ENCODE results near the gene GABRA4.

GABRA4 gene

GRCh38 chr4:47010347-47010911 is 17.0 kb upstream of the GABRA4 start (continued):
- TF ChIP-seq TSHZ2 (CRISPR knock-in tag; IDR thresholded peaks at IDR 0.05) (no peak), TOX (CRISPR knock-in tag; IDR thresholded peaks at IDR 0.05; ENCODE audit: borderline replicate concordance) (no peak), ZNF70 (CRISPR knock-in tag; IDR thresholded peaks at IDR 0.05) (no peak), CREB5 (CRISPR knock-in tag; IDR thresholded peaks at IDR 0.05; ENCODE audit: low read depth) (no peak), ZC3H10 (CRISPR knock-in tag; IDR thresholded peaks at IDR 0.05) (no peak), ZFP3 (CRISPR knock-in tag; IDR thresholded peaks at IDR 0.05) (no peak), CSDC2 (CRISPR knock-in tag; IDR thresholded peaks at IDR 0.05) (no peak)
- TF ChIP-seq, protein P1, sequence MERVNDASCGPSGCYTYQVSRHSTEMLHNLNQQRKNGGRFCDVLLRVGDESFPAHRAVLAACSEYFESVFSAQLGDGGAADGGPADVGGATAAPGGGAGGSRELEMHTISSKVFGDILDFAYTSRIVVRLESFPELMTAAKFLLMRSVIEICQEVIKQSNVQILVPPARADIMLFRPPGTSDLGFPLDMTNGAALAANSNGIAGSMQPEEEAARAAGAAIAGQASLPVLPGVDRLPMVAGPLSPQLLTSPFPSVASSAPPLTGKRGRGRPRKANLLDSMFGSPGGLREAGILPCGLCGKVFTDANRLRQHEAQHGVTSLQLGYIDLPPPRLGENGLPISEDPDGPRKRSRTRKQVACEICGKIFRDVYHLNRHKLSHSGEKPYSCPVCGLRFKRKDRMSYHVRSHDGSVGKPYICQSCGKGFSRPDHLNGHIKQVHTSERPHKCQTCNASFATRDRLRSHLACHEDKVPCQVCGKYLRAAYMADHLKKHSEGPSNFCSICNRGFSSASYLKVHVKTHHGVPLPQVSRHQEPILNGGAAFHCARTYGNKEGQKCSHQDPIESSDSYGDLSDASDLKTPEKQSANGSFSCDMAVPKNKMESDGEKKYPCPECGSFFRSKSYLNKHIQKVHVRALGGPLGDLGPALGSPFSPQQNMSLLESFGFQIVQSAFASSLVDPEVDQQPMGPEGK (CRISPR knock-in tag; IDR thresholded peaks at IDR 0.05; ENCODE audit: borderline replicate concordance): no peak

GRCh38 chr4:47002580-47002979 is 9.2 kb upstream of the GABRA4 start:
- ATAC-seq: 0 out of 3 replicates have a peak, but pooled peaks have one; percentile 45

More at GRCh38 chr4:47002580-47002979, 9.2 kb upstream of the GABRA4 start:
- no peak for TF ChIP-seq ZNF70 (CRISPR knock-in tag; IDR thresholded peaks at IDR 0.05)
- TF ChIP-seq, protein P2, sequence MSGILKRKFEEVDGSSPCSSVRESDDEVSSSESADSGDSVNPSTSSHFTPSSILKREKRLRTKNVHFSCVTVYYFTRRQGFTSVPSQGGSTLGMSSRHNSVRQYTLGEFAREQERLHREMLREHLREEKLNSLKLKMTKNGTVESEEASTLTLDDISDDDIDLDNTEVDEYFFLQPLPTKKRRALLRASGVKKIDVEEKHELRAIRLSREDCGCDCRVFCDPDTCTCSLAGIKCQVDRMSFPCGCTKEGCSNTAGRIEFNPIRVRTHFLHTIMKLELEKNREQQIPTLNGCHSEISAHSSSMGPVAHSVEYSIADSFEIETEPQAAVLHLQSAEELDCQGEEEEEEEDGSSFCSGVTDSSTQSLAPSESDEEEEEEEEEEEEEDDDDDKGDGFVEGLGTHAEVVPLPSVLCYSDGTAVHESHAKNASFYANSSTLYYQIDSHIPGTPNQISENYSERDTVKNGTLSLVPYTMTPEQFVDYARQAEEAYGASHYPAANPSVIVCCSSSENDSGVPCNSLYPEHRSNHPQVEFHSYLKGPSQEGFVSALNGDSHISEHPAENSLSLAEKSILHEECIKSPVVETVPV (CRISPR knock-in tag; IDR thresholded peaks at IDR 0.05): no peak
- TF ChIP-seq ZFP3 (CRISPR knock-in tag; IDR thresholded peaks at IDR 0.05): no peak
- TF ChIP-seq BACH2 (CRISPR knock-in tag; IDR thresholded peaks at IDR 0.05; ENCODE audit: borderline replicate concordance): no peak
- TF ChIP-seq ZNF565 (CRISPR knock-in tag; conservative IDR thresholded peaks at IDR 0.05; ENCODE audit: low read depth): no peak
- TF ChIP-seq ZC3H10 (CRISPR knock-in tag; IDR thresholded peaks at IDR 0.05): no peak
- TF ChIP-seq ISL1 (CRISPR knock-in tag; IDR thresholded peaks at IDR 0.05): no peak
- TF ChIP-seq GLIS3 (CRISPR knock-in tag; IDR thresholded peaks at IDR 0.05): no peak
- TF ChIP-seq CSDC2 (CRISPR knock-in tag; IDR thresholded peaks at IDR 0.05): no peak
- no peak for TF ChIP-seq ESRRG (CRISPR knock-in tag; IDR thresholded peaks at IDR 0.05)
- TF ChIP-seq TOX (CRISPR knock-in tag; IDR thresholded peaks at IDR 0.05; ENCODE audit: borderline replicate concordance): no peak
- no peak for TF ChIP-seq POU6F1 (CRISPR knock-in tag; IDR thresholded peaks at IDR 0.05; ENCODE audit: borderline replicate concordance, low read depth)
- TF ChIP-seq, protein P1 (CRISPR knock-in tag; IDR thresholded peaks at IDR 0.05; ENCODE audit: borderline replicate concordance): no peak
- no peak for TF ChIP-seq TSHZ2 (CRISPR knock-in tag; IDR thresholded peaks at IDR 0.05)
- no peak for TF ChIP-seq ZNF8 (CRISPR knock-in tag; IDR thresholded peaks at IDR 0.05)
- TF ChIP-seq PPARA (CRISPR knock-in tag; IDR thresholded peaks at IDR 0.05; ENCODE audit: borderline replicate concordance): no peak
- TF ChIP-seq TCF4 (CRISPR knock-in tag; IDR thresholded peaks at IDR 0.05; ENCODE audit: borderline replicate concordance): no peak

Data from SK-N-SH treated with all-trans-retinoic acid at 6 μM for 48 hours (cell line).